Mucosa of descending colon (tissue), 3 donors: ENCODE results near the gene KIRREL3. TPM values are rescaled to one million over a fixed set of nuclear protein-coding genes. Genes with fewer than 3 reads are reported as not detected.

Experiments used
- ATAC-seq: fragments of 200-7000 bp; cut with Tn5 transposase; one replicate; pipeline ENCODE4 v1.9.1; 2020; ENCODE audit warnings: mild to moderate bottlenecking, moderate library complexity
- DNase-seq, 3 donors: peaks; one replicate each; pipeline ENCODE4 v3.0.0-alpha.2; 2020
- H3K36me3 ChIP-seq: fragments of 200-600 bp; one replicate; pipeline ENCODE4 v1.8.0; 2021; ENCODE audit warnings: low read depth, mild to moderate bottlenecking
- H3K4me1 ChIP-seq: fragments of 200-600 bp; one replicate; pipeline ENCODE4 v1.8.0; 2021; ENCODE audit warnings: low read depth, mild to moderate bottlenecking
- H3K4me3 ChIP-seq: fragments of 200-600 bp; one replicate; pipeline ENCODE4 v1.8.0; 2021; ENCODE audit warnings: mild to moderate bottlenecking
- H3K9me3 ChIP-seq: fragments of 200-600 bp; one replicate; pipeline ENCODE4 v1.8.0; 2021; ENCODE audit warnings: mild to moderate bottlenecking
- CTCF ChIP-seq: fragments of 200-600 bp; IDR thresholded peaks from one replicate; pipeline ENCODE4 v1.8.0; 2022; ENCODE audit warnings: antibody characterized with exemption, mild to moderate bottlenecking
- intact Hi-C, 2 donors: fragments of 100-400 bp; cut with DNase I in 1 of 2; cut with micrococcal nuclease in 1 of 2; formaldehyde crosslinking; loops; one replicate each; pipeline versions ENCODE4 v1.11.0 to v1.11.1; 2022; cut with DNase I, micrococcal nuclease
- total RNA-seq, 3 donors: library from RNA; stranded (reverse); fragmentation: NEBNext Ultra II Directional in 2 of 3; extraction: Animal tissue kit (Norgen Biotek cat#: 25700) in 2 of 3; gene quantifications; one replicate each; pipeline versions ENCODE4 v1.2.1 to v1.2.4, GENCODE V29; 2021 to 2023
- donor health status: DM: no; HTN: no; CAD: no; lungs with moderate emphysema.
- donor health status: DM: no; HTN: no; CAD: no.
- donor health status: DM: no; HTN: yes; CAD: no.

KIRREL3 gene
- total RNA-seq, 3 donors from 2014 or later = 0.23 to 2.4 (median 0.70) TPM

- H3K36me3 ChIP-seq = no peaks in the 10 kb centered on the region
- peak overlapping the region; percentile 11 for H3K4me3 ChIP-seq
- intact Hi-C loops = no loop called here
- DNase-seq (peak; percentile 75 to 79 (median 77)), ATAC-seq (peak; percentile 82)
- H3K4me1 ChIP-seq = peaks cover 16% of the 10 kb centered on the region
- no peak for TF ChIP-seq CTCF
- no peaks in the 10 kb centered on the region for H3K9me3 ChIP-seq
Observed at GRCh38 chr11:126405906-126406305, 594.7 kb downstream of the KIRREL3 start.

GRCh38 chr11:126405374-126405773 is 595.2 kb downstream of the KIRREL3 start:
- peaks cover 16% of the 10 kb centered on the region for H3K4me1 ChIP-seq
- intact Hi-C loops = no loop called here
- no peak for TF ChIP-seq CTCF
- DNase-seq (peak in 2 of 3 donors; percentile 79 to 83), ATAC-seq (peak; percentile 68)
- no peak overlapping the region for H3K4me3 ChIP-seq
- H3K36me3 ChIP-seq = no peaks in the 10 kb centered on the region
- H3K9me3 ChIP-seq = no peaks in the 10 kb centered on the region

- intact Hi-C loops = no loop called here
- no peak overlapping the region for H3K4me3 ChIP-seq
- H3K4me1 ChIP-seq = peaks cover 16% of the 10 kb centered on the region
- H3K9me3 ChIP-seq = peaks cover 5% of the 10 kb centered on the region
- no peak for DNase-seq
- ATAC-seq = no peak
- H3K36me3 ChIP-seq = no peaks in the 10 kb centered on the region
- TF ChIP-seq CTCF = no peak
Observed at GRCh38 chr11:126404367-126404766, 596.2 kb downstream of the KIRREL3 start.

GRCh38 chr11:126403658-126404057 is 596.9 kb downstream of the KIRREL3 start:
- Histone ChIP-seq H3K4me1 (peaks cover 16% of the 10 kb centered on the region), H3K4me3 (no peak overlapping the region), H3K36me3 (no peaks in the 10 kb centered on the region), H3K9me3 (peaks cover 5% of the 10 kb centered on the region)
- TF ChIP-seq CTCF = no peak
- DNase-seq (no peak), ATAC-seq (no peak)
- intact Hi-C loops = no loop called here

- DNase-seq = peak; percentile 85 to 87 (median 85)
- Histone ChIP-seq H3K4me1 (peaks cover 16% of the 10 kb centered on the region), H3K36me3 (no peaks in the 10 kb centered on the region), H3K9me3 (peaks cover 5% of the 10 kb centered on the region), H3K4me3 (no peak overlapping the region)
- ATAC-seq = peak; percentile 76
- no peak for TF ChIP-seq CTCF
- intact Hi-C loops = no loop called here
Observed at GRCh38 chr11:126403022-126403581, 597.5 kb downstream of the KIRREL3 start.

- ATAC-seq = no peak
- intact Hi-C loops = no loop called here
- DNase-seq = no peak
- H3K4me3 ChIP-seq = no peak overlapping the region
- peaks cover 12% of the 10 kb centered on the region for H3K4me1 ChIP-seq
- H3K9me3 ChIP-seq = peaks cover 5% of the 10 kb centered on the region
- TF ChIP-seq CTCF = no peak
- H3K36me3 ChIP-seq = no peaks in the 10 kb centered on the region
Observed at GRCh38 chr11:126400479-126400878, 600.1 kb downstream of the KIRREL3 start.
